CD4-positive, alpha-beta T cell treated with Interleukin-12 subunit alpha and Interleukin-12 subunit beta, for 1 hour (primary cell): Measurements from ENCODE around the gene UBAP1L.
"Not testable (repeated sequence)": the region's sequence is repeated elsewhere in the genome, so short reads cannot be mapped to it uniquely, and the experiment has no call there.

Experiments used
- DNase-seq: peaks from one replicate; pipeline ENCODE4 v3.0.0-alpha.2; 2020

Gene UBAP1L

DNA sequence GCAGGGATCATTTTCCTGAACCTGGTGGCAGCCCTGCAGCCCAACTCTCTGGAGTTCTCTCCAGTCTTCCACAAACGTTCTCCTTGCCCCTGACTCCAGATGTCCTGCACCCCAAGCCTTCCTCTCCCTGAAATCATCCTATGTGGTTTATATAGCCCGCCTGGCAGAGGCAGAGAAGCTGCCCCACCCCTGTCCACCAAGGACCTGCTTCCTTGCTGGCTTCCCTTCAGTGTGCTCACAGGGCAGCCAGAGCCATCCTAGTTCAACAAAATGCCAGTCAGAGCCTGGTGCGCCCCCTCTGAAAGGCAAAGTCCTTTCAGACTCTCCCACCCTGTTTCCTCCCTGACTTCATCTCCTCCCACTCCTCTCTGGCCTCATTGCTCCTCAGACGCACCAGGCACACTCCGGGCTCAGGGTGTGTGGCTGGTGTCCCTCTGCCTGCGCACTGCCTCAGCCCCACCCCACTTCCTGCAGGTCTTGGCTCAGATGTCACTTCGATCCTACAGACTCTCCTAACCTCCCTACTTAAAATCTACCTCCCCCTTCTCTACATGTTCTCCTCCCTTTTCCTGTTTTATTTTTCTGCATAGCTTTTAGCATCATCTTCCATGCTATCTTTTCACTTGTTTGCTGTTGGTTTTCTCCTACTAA, 32.6 kb downstream of the UBAP1L start:
- DNase-seq, result peak; percentile 10

DNA sequence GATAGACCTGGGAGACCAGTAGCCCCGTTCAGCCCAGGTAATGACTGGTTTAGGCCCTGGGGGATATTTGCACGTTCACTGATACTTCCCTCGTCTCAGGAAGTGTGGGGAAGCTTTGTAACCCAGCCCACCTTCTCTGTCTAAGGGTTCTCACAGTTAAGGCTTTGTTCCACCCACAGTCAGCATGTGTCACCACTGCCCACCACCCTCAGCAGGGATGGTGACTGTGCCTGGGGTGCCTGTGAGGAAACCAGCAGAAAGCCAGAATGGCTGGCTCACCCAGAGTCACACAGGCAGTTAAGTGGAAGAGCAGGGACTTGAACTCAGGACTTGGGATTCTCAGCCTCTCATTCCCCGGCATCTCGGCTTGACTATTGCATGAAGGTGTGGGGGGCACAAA, 33.2 kb downstream of the UBAP1L start:
- DNase-seq, result no peak

DNA sequence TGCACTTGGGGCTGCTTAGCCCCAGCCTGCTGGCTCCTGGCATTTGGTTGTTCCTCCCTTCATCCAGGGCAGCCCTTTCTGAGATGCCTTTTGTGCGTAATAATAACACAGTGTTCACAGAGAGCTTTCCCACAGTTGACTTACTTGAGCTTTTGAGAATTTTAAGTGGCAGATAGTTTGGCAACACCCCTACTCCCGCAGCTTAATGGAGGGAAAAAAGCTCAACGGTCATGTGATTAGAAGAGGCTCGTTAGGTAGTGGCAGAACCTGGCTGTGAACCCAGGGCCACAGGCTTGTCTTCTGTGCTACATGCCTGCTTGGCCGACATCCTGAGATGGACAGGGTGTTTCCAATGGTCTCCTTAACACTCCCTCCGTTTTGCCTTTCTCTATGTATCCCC, 33.7 kb downstream of the UBAP1L start:
- no peak for DNase-seq

DNA sequence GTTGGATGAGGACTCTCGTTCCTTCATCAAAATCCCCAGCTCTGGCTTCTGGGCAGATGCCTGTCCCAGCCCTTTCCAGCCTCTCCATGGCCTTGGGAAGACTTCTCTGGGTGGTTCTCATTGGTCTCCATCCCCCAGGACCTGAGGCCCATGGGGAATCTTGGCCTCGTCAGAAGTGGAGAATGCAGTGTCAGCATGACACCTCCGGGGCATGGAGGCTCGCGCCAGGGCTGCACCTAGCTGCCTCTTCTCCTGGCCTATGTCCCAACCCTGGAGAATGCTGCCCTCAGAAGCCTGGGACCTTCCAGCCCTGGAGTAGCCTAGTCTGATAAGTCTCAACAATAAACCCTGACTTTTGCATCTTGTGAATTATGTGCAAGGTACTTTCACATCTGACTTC, 35.4 kb downstream of the UBAP1L start:
- no peak for DNase-seq

DNA sequence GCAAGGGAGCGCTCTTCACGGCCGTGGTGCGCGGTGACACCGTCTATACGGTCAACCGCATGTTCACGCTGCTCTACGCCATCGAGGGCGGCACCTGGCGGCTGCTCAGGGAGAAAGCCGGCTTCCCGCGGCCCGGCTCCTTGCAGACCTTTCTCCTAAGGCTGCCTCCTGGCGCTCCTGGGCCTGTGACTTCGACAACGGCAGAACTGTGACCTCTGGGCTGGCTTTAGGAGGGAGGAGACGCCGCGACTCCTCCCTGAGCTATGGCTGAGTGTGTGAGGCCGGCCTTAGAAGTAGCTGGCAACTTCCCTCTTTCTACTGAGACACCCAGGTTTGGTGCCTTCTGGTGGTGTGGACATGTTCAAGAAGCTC, 37.0 kb downstream of the UBAP1L start:
- DNase-seq, result peak; percentile 41

DNA sequence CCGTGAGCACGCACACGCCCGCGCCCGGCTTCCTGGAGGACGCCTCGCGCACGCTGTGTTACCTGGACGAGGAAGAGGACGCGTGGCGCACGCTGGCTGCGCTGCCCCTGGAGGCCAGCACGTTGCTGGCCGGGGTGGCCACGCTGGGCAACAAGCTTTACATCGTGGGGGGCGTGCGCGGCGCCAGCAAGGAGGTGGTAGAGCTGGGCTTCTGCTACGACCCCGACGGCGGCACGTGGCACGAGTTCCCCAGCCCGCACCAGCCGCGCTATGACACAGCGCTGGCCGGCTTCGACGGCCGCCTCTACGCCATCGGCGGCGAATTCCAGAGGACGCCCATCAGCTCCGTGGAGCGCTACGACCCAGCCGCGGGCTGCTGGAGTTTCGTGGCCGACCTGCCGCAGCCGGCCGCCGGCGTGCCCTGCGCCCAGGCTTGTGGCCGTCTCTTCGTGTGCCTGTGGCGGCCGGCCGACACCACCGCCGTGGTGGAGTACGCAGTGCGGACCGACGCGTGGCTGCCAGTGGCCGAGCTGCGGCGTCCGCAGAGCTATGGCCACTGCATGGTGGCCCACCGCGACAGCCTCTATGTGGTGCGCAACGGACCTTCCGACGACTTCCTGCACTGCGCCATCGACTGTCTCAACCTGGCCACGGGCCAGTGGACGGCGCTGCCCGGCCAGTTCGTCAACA, 37.6 kb downstream of the UBAP1L start:
- DNase-seq, result no peak

DNA sequence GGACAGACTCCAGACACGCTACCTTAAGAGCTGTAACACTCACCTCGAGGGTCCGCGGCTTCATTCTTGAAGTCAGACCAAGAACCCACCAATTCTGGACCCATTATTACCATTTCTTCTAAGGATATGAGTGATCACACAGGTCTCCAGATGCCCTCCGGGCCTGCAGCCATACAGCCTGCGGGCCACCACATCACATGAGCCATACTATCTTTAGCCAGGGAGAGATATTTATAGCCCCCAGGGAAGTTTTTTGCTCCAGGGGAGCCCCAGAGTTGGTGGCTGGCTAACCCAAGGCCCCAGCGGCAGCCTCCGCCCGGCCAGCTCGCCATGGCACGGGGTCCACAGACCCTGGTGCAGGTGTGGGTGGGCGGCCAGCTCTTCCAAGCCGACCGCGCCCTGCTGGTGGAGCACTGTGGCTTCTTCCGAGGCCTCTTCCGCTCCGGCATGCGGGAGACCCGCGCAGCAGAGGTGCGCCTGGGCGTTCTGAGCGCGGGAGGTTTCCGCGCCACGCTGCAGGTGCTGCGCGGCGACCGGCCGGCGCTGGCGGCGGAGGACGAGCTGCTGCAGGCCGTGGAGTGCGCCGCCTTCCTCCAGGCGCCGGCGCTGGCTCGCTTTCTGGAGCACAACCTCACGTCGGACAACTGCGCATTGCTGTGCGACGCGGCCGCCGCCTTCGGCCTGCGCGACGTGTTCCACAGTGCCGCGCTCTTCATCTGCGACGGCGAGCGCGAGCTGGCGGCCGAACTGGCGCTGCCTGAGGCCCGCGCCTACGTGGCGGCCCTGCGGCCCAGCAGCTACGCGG, 38.3 kb downstream of the UBAP1L start, which contains the start of gene KBTBD13:
TSS of gene KBTBD13 (plus strand) at position 261 of the 805 bp plus-strand sequence. CDS start at position 331, 70 bp downstream.
- no peak for DNase-seq

DNA sequence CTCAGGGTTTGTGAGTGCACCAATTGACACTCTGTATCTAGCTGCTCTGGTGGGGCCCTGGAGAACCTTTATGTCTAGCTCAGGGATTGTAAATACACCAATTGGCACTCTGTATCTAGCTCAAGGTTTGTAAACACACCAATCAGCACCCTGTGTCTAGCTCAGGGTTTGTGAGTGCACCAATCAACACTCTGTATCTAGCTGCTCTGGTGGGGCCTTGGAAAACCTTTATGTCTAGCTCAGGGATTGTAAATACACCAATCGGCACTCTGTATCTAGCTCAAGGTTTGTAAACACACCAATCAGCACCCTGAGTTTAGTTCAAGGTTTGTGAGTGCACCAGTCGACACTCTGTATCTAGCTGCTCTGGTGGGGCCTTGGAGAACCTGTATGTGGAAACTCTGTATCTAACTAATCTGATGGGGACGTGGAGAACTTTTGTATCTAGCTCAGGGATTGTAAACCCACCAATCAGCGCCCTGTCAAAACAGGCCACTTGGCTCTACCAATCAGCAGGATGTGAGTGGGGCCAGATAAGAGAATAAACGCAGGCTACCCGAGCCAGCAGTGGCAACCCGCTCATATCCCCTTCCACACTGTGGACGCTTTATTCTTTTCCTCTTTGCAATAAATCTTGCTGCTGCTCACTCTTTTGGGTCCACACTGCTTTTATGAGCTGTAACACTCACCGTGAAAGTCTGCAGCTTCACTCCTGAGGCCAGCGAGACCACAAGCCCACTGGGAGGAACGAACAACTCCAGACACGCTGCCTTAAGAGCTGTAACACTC, 39.2 kb downstream of the UBAP1L start:
- not testable (repeated sequence) for DNase-seq

DNA sequence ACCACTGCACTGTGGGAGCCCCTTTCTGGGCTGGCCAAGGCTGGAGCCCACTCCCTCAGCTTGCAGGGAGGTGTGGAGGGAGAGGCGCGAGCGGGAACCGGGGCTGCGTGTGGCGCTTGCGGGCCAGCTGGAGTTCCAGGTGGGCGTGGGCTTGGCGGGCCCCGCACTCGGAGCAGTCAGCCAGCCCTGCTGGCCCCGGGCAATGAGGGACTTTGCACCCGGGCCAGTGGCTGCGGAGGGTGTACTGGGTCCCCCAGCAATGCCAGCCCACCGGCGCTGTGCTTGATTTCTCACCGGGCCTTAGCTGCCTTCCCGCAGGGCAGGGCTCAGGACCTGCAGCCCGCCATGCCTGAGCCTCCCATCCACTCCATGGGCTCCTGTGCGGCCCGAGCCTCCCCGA, 40.1 kb downstream of the UBAP1L start:
- not testable (repeated sequence) for DNase-seq

DNA sequence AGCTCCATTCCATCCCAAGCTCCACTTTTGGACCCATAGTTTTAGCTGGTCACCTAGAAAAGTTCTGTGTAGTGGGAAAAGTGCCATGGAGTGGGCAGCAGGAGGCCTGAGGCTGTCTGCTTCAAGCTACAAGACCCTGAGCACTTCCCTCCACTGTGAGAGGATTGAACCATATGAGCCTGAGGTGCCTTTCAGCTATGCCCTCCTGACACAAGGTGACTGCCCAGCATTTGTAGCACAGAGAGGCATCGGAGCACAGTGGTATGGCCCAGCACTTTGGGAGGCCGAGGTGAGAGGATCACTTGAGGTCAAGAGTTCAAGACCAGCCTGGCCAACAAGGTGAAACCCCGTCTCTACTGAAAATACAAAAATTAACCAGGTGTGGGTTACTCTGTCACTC, 42.4 kb downstream of the UBAP1L start:
- no peak for DNase-seq

DNA sequence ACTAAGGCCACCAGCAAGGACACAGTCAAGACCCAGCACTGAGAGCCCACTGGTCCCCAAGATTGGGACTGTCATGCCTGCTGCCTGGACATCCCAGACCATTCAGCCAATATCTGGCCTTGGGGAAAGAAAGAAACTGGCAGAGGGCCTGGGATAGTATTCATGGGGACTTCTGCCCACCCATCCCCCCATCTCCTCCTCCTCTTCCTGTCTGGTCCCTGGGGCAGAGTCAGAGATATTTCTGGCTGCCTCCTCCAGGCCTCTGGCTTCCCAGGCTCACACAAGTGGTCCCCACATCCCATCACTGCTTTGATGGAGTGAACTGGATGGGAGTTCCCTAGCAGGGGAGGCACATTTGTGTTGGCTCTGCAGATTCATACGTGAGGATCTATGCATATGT, 43.0 kb downstream of the UBAP1L start:
- DNase-seq, result no peak

DNA sequence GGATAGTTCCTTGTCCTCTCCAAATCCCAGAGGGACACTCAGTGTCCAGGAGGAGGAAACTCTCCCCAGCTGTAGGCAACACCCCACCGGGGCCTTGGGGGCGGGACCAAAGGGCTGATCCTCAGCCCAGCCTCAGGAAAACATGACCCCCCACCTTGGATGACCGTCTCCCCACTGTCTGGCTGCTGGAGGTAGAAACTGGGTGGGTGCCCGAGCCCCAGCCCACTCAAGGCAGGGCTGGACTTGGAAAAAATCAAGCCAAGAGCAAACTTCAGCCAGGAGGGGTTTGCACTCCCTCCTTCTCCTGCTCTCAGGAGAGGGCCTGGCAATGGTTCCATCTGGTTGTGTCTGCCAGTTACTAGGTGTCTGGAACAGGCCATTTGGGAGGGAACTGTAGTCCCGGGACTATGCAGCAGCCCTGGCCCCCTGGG, 43.6 kb downstream of the UBAP1L start:
- DNase-seq, result no peak

DNA sequence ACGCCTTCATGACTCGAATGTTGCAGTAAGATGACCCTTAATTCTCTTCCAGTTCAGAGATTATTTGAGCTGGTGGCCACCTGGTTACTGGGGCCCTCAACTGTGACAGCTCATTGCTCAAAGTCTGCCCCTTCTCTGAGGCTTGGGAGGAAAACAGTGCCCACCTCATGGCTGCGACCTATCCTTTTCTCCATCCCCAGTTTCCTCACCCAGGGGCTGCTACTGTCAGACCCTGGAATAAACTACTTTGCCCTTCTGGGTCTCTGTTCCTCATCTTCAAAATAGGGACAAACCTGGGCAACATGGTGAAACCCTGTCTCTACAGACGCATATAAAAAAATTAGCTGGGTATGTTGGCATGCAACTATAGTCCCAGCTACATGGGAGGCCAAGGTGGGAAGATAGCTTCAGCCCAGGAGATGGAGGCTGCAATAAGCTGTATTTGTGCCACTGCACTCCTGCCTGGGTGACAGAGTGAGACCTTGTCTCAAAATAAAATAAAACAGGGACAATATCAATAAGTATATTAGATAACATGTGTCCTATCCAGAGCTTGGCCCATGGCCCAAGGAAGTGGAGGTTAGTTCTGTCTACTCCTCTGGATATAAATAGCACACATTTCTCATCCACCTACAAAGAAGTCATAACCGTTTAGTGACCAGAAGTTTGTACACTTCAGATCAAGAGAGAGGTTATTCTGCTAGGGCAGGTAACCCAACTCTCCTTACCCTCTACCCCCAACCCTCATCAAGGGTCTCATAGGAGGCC, 45.0 kb downstream of the UBAP1L start:
- DNase-seq, result no peak

DNA sequence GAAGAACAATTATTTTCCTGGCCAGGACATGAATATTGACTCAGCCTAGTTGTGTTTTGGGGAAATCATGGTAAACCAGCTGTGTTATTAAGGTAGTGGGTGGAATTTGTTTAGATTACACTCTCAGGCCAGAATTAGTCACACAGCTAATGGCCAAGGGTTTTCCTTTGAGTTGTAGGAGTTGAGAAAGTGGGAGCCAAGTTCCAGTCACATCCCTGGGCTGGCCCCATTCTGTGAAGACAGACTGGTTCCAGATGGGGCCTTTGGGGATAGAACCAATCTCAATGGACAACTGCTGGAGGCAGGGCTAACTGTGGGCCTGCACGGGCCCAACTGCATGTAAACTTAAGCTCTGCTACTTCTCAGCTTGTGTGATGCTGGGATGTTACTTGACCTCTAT, 45.8 kb downstream of the UBAP1L start:
- DNase-seq, result no peak

DNA sequence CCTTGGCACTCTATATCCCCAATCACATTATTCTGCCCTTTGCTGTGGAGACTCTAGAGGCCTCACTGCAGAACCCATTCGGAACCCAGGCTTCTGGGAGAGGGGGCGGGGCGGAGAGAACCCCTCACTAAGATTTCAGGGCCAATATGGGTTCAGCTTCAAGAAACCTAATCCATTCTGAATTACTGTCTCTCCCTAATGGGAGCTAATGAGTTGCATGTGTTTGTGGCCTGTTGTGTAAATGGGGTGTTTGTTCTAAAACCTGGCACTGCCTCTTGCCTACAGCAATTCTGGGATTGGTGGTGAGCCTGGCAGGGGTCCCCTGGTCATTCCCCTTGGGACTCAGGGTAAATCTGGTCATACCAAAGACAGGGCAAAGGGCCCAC, 46.6 kb downstream of the UBAP1L start:
- DNase-seq, result no peak

DNA sequence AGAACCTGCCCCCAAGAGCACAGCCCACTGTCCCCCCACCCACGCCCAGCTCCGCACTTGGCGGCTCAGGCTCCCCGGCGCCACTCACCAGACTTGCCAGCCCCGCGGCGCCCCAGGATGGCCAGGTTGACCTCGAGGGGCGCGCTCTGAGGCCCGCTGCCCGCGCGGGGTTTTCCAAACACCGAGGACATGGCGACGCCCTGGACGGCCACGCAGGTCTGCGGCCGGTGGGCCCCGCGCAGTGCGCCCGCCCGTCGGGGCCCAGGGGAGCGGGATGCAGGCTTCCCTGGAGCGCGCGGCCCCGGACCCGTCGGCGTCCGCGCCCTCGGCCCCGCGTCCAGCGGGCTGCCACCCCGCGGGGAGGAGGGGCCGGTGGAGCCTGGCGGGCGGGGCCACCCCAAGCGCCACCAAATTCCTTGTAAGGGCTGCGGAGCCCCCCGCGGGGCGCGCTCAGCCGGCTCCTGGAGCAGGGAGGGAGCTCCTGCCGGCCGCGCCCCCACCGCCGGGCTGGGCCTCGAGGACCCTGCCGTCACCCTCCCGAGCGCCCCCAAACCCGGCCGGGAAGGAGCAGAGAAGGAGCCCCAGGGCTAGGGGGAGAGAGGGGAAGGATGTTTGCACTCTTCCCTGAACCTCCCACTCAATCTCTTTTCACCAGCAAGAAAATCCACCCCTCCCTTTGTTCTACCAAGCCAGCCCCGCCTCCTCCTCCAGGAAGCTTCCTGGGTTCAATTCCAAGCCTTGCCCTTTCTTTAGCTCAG, 47.2 kb downstream of the UBAP1L start, which contains the start of gene RASL12:
TSS of gene RASL12 (minus strand) at position 347 of the 758 bp plus-strand sequence. CDS start at position 191, 156 bp downstream.
- DNase-seq, result no peak

DNA sequence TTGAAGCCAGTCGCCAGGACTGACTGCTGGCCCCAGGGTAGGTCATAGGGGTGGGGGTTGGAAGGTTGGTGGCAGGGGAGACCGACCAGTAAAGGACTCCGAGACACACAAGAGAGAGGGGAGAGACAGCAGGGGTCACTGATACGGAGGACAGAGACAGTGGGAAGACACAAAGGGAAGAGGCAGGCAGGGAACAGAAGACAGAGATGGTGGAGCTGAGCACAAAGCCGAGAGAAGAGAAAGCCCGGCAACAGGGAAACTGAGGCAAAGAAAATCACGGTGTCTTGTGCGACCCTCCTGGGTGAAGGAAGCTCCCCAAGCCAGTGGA, 47.7 kb downstream of the UBAP1L start:
- no peak for DNase-seq

DNA sequence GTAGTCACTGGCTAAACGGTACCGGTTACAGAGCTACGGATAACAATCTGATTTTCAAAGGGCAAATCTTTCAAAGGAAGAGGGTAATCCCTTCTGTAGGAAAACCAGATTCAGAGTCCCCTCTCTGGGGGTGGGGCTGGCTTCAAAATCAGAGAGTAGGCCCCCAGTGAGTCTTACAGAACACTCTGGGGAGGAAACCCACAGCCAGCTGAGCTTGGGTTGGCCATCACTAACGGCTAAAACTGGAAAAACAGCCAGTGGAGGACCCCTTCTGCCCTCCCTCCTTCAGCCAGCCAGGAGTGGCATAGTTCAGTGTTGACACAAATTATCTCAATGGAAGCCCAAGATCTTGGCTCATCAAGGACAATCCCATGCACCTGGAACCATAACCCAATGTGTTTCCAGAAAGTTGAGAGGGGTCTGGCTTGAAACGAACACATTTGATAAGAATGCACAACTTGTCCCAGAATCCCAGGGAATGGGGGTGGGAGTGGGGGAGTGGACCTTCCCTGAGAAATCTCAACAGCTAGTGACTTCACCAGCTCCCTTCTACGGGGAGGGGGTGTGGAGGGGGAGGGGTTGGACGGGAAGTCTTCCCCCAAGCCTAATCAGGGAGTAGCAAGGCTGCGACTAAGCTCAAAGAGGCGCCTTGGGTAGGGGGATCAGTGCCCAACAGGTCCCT, 48.2 kb downstream of the UBAP1L start:
- DNase-seq, result no peak

DNA sequence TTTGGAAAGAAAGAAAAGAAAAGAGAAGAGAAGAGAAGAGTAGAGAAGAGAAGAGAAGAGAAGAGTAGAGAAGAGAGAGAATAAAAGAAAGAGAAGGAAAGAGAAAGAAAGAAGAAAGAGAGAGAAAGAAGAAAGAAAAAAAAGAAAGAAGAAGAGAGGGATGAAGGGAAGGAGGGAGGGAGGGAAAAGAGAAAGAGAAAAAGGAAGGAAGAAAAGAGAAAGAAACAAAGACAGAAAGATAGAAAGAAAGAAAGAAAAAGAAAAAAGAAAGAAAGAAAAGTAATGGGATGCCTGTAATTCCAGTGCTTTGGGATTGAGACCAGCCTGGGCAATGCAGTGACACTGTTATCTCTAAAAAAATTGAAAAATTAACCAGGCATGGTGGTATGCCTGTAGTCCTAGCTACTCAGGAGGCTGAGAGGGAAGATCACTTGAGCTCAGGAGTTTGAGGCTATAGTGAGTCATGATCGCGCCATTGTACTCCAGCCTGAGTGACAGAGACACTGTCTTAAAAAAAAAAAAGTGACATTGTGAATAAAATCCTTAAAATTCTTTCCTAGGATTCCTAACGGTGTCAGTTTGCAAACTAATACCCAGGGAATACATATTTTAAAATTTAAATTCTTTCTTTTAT, 48.9 kb downstream of the UBAP1L start:
- DNase-seq, result no peak

DNA sequence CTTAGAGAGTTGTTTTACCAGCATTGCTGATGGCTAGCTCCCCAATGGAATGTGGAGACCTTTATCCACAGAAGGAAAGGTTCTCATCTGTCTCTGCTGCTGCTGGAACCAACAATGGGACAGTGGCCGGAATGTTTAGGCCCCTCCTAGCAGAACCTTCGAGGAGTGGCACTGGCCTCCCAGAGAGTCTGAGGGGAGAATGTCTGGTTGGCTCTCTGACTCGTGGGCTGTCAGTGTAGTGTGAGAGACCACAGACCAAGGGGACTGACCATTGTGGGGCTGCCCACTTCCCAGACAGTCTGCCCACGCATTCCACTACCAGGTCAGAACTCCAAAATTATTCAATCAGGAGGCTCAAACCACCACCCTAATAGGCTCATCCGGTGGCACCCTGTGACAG, 52.3 kb downstream of the UBAP1L start:
- no peak for DNase-seq
